A549 (cell line): ENCODE results near the gene BMPER.

Source experiments
- CEBPB ChIP-seq, 2 experiments: fragments of >200 bp in 1 of 2; sonication (Bioruptor Twin) in 1 of 2; formaldehyde crosslinking in 1 of 2; IDR thresholded peaks; 2 replicates each; pipeline ENCODE4 v1.6.1; 2012 to 2016
- CHD2 ChIP-seq: fragments of 150-350 bp; IDR thresholded peaks from 2 replicates; pipeline ENCODE4 v1.6.1; 2014; ENCODE audit warnings: low read length; ENCODE audit not compliant: partially characterized antibody
- EP300 ChIP-seq, 2 experiments: fragments of >200 bp; sonication (Bioruptor Twin); formaldehyde crosslinking; IDR thresholded peaks; 2 replicates in 1 of 2; 3 replicates in 1 of 2; pipeline ENCODE4 v1.6.1; 2016 to 2017
- ESRRA ChIP-seq: fragments of 150-350 bp; IDR thresholded peaks from 2 replicates; pipeline ENCODE4 v1.6.1; 2014; ENCODE audit warnings: mild to moderate bottlenecking, low read length, borderline replicate concordance
- HDAC2 ChIP-seq: fragments of 200-600 bp; sonication (generic); IDR thresholded peaks from 2 replicates; pipeline ENCODE4 v1.6.1; 2016
- HOXA7 ChIP-seq: fragments of 250-450 bp; sonication (Bioruptor Pico); IDR thresholded peaks from 2 replicates; pipeline ENCODE4 v1.5.0; 2020; ENCODE audit warnings: mild to moderate bottlenecking, moderate library complexity
- MAZ ChIP-seq: fragments of 150-350 bp; IDR thresholded peaks from 2 replicates; pipeline ENCODE4 v1.6.1; 2014; ENCODE audit warnings: antibody characterized with exemption, low read depth, low read length, borderline replicate concordance
- NR3C1 ChIP-seq: fragments of >200 bp; sonication (Bioruptor Twin); formaldehyde crosslinking; IDR thresholded peaks from 3 replicates; pipeline ENCODE4 v1.6.1; 2017
- POLR2A ChIP-seq: IDR thresholded peaks from 2 replicates; pipeline ENCODE4 v1.6.1; 2012; ENCODE audit warnings: mild to moderate bottlenecking, low read length
- RCOR1 ChIP-seq: fragments of 150-350 bp; IDR thresholded peaks from 2 replicates; pipeline ENCODE4 v1.6.1; 2014; ENCODE audit warnings: antibody characterized with exemption, low read length, low read depth
- RFX5 ChIP-seq: fragments of 450-650 bp; IDR thresholded peaks from 2 replicates; pipeline ENCODE4 v1.7.1; 2014; ENCODE audit warnings: antibody characterized with exemption, mild to moderate bottlenecking, moderate library complexity
- TF ChIP-seq, protein P1 (sequence below): fragments of >200 bp; sonication (Bioruptor Twin); formaldehyde crosslinking; IDR thresholded peaks from 3 replicates; pipeline ENCODE4 v1.5.1; 2016
- TF ChIP-seq, protein P2 (sequence below): fragments of 200-600 bp; sonication (generic); IDR thresholded peaks from 2 replicates; pipeline ENCODE4 v1.6.1; 2016; ENCODE audit warnings: antibody characterized with exemption, mild to moderate bottlenecking, moderate library complexity
- TF ChIP-seq, protein P3 (sequence below): fragments of 450-650 bp; IDR thresholded peaks from 2 replicates; pipeline ENCODE4 v1.6.1; 2014; ENCODE audit warnings: antibody characterized with exemption

DNA sequence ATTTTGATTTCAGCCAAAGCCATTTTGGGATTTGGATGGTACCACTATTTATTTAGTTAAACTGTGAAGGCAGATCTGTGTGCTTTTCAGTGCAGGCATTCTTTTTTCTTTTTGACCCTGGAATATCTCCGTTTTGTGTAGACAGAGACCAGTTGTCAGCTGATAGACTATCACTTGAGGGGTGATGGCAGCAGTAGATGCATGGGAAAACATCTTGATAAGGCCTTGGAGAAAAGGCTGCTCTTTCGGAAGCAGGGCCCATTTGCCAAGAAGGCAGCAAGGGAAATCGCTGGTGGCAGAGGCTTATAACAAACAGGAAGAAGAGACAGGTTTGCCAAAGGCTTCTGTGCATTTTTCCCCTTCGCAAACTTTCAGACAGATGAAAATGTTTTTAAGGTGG is 2.6 kb upstream of the BMPER start:
- TF ChIP-seq NR3C1: no peak
- no peak for TF ChIP-seq EP300 (IDR thresholded peaks at IDR 0.05)
- TF ChIP-seq HDAC2: no peak
- TF ChIP-seq, protein P1, sequence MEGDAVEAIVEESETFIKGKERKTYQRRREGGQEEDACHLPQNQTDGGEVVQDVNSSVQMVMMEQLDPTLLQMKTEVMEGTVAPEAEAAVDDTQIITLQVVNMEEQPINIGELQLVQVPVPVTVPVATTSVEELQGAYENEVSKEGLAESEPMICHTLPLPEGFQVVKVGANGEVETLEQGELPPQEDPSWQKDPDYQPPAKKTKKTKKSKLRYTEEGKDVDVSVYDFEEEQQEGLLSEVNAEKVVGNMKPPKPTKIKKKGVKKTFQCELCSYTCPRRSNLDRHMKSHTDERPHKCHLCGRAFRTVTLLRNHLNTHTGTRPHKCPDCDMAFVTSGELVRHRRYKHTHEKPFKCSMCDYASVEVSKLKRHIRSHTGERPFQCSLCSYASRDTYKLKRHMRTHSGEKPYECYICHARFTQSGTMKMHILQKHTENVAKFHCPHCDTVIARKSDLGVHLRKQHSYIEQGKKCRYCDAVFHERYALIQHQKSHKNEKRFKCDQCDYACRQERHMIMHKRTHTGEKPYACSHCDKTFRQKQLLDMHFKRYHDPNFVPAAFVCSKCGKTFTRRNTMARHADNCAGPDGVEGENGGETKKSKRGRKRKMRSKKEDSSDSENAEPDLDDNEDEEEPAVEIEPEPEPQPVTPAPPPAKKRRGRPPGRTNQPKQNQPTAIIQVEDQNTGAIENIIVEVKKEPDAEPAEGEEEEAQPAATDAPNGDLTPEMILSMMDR: no peak
- TF ChIP-seq CEBPB (IDR thresholded peaks at IDR 0.05): no peak
- no peak for TF ChIP-seq RCOR1
- TF ChIP-seq, protein P2, sequence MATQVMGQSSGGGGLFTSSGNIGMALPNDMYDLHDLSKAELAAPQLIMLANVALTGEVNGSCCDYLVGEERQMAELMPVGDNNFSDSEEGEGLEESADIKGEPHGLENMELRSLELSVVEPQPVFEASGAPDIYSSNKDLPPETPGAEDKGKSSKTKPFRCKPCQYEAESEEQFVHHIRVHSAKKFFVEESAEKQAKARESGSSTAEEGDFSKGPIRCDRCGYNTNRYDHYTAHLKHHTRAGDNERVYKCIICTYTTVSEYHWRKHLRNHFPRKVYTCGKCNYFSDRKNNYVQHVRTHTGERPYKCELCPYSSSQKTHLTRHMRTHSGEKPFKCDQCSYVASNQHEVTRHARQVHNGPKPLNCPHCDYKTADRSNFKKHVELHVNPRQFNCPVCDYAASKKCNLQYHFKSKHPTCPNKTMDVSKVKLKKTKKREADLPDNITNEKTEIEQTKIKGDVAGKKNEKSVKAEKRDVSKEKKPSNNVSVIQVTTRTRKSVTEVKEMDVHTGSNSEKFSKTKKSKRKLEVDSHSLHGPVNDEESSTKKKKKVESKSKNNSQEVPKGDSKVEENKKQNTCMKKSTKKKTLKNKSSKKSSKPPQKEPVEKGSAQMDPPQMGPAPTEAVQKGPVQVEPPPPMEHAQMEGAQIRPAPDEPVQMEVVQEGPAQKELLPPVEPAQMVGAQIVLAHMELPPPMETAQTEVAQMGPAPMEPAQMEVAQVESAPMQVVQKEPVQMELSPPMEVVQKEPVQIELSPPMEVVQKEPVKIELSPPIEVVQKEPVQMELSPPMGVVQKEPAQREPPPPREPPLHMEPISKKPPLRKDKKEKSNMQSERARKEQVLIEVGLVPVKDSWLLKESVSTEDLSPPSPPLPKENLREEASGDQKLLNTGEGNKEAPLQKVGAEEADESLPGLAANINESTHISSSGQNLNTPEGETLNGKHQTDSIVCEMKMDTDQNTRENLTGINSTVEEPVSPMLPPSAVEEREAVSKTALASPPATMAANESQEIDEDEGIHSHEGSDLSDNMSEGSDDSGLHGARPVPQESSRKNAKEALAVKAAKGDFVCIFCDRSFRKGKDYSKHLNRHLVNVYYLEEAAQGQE: no peak
- TF ChIP-seq MAZ: no peak
- TF ChIP-seq POLR2A: no peak
- no peak for TF ChIP-seq ESRRA
- TF ChIP-seq, protein P3, sequence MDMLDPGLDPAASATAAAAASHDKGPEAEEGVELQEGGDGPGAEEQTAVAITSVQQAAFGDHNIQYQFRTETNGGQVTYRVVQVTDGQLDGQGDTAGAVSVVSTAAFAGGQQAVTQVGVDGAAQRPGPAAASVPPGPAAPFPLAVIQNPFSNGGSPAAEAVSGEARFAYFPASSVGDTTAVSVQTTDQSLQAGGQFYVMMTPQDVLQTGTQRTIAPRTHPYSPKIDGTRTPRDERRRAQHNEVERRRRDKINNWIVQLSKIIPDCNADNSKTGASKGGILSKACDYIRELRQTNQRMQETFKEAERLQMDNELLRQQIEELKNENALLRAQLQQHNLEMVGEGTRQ: no peak
- no peak for TF ChIP-seq HOXA7 (CRISPR knock-in tag)
- TF ChIP-seq CHD2: no peak
- TF ChIP-seq RFX5: no peak
